ENCODE data around the gene TCF7L1. TPM values are rescaled to one million over a fixed set of nuclear protein-coding genes. Genes with fewer than 3 reads are reported as not detected.

Gene TCF7L1
- total RNA-seq, 4 donors from 2014 or later, result 0.26 to 37.1 (median 5.4) TPM

- Histone ChIP-seq H3K9me3 (no peaks in the 10 kb centered on the region), H3K4me1 (peaks cover 5 to 25% of the 10 kb centered on the region in 2 donors), H3K27me3 (no peaks in the 10 kb centered on the region), H3K36me3 (no peaks in the 10 kb centered on the region), H3K27ac (peak overlapping the region; percentile 72 to 73), H3K4me3 (peak overlapping the region in 1 of 2 donors; percentile 17)
- TF ChIP-seq CTCF (IDR thresholded peaks at IDR 0.05), result no peak
- TF ChIP-seq POLR2A (IDR thresholded peaks at IDR 0.05), result no peak
- intact Hi-C loops (cut with DNase I; ENCODE audit: low total_unique reads), result no loop called here
- no peak for DNase-seq
These were observed 143.5 kb downstream of the TCF7L1 start for GRCh38 chr2:85276571-85277118.

DNA sequence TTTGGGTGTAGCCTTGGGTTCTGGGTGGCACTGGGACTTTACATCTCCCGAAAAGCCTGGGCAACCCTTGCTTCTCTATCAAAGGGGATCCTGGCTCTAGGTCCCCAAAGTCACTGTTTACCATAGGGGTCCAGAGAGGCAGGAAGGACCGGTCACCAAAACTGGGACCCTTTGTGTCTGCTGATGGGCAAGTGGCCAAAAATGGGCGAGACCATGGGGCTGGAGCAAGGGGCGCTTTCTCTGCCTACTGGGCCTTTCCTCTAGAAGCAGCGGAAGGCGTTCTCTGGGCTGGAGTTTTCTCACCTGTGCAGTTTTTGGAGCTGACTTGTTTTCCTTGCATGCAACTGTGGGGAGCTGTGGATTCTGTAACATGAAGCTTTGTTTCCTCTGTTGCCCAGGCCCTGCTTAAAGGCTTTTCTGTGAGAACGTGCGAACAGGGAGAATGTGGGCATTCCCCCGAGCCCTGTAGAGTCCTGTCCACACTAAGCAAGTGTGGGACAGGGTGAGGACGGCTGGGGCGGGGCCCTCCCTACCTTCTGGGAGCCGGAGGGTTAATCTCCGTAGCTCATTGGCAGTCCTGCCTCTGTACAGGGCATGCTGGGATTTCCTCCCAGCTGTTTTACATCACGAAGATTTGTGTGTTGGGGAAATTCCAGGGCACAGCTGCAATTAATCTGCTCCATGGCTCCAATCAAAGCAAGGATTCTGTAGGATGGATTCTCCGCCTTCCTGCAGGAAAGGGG, 144.4 kb downstream of the TCF7L1 start:
- H3K4me1 ChIP-seq, result peaks cover 5 to 25% of the 10 kb centered on the region in 2 donors
- TF ChIP-seq POLR2A (IDR thresholded peaks at IDR 0.05) (no peak), CTCF (IDR thresholded peaks at IDR 0.05) (no peak)

GRCh38 chr2:85278361-85278760, 145.2 kb downstream of the TCF7L1 start:
- H3K27me3 ChIP-seq, result no peaks in the 10 kb centered on the region
- intact Hi-C loops (cut with DNase I; ENCODE audit: low total_unique reads), result no loop called here
- H3K4me3 ChIP-seq, result no peak overlapping the region
- TF ChIP-seq POLR2A (IDR thresholded peaks at IDR 0.05) (no peak), CTCF (IDR thresholded peaks at IDR 0.05) (no peak)
- H3K4me1 ChIP-seq, result peaks cover 5 to 25% of the 10 kb centered on the region in 2 donors
- H3K27ac ChIP-seq, result peak overlapping the region; percentile 72 to 73
- DNase-seq, result no peak
- H3K9me3 ChIP-seq, result no peaks in the 10 kb centered on the region
- no peaks in the 10 kb centered on the region for H3K36me3 ChIP-seq

More for the DNA sequence above, 144.4 kb downstream of the TCF7L1 start:
- peak overlapping the region in 1 of 2 donors; percentile 1 for H3K4me3 ChIP-seq
- H3K36me3 ChIP-seq, result no peaks in the 10 kb centered on the region
- peak; percentile 65 to 73 for DNase-seq
- H3K27ac ChIP-seq, result peak overlapping the region; percentile 72 to 73
- intact Hi-C loops (cut with DNase I; ENCODE audit: low total_unique reads), result no loop called here
- no peaks in the 10 kb centered on the region for H3K27me3 ChIP-seq
- H3K9me3 ChIP-seq, result no peaks in the 10 kb centered on the region

DNA sequence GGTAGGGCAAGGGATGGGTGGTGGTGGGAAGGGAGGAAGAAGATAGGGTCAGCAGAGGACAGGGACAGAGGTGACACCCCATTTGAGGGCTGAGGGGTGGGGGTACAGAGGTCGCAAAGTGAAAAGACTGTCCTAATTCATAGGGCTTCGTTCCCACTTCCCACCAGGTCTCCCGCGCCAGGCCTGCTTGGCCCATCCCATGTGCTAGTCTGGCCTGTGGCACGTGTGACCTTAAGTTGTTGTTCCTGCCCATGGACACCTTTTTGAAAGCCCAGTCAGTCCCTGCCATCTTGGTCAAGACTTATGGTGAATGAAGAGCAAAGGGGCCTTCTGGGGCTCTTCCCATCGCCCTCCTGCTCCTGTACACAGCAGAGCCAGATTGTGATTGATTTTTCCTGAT, 148.4 kb downstream of the TCF7L1 start:
- no peak overlapping the region for H3K27ac ChIP-seq
- no peaks in the 10 kb centered on the region for H3K27me3 ChIP-seq
- H3K9me3 ChIP-seq, result no peaks in the 10 kb centered on the region
- TF ChIP-seq POLR2A (IDR thresholded peaks at IDR 0.05), result no peak
- TF ChIP-seq CTCF (IDR thresholded peaks at IDR 0.05), result no peak
- intact Hi-C loops (cut with DNase I; ENCODE audit: low total_unique reads), result no loop called here
- DNase-seq, result no peak
- no peaks in the 10 kb centered on the region for H3K36me3 ChIP-seq
- H3K4me1 ChIP-seq, result peaks cover 0 to 14% of the 10 kb centered on the region in 2 donors
- no peak overlapping the region for H3K4me3 ChIP-seq

GRCh38 chr2:85282914-85283313, 149.7 kb downstream of the TCF7L1 start:
- no peak overlapping the region for H3K27ac ChIP-seq
- H3K4me3 ChIP-seq, result no peak overlapping the region
- H3K27me3 ChIP-seq, result no peaks in the 10 kb centered on the region
- no peaks in the 10 kb centered on the region for H3K9me3 ChIP-seq
- no peaks in the 10 kb centered on the region for H3K36me3 ChIP-seq
- peaks cover 0 to 6% of the 10 kb centered on the region in 2 donors for H3K4me1 ChIP-seq
- TF ChIP-seq POLR2A (IDR thresholded peaks at IDR 0.05) (no peak), CTCF (IDR thresholded peaks at IDR 0.05) (no peak)
- no peak for DNase-seq
- intact Hi-C loops (cut with DNase I; ENCODE audit: low total_unique reads), result no loop called here

Data from uterus (tissue), 4 donors.